Measurements from ENCODE around the gene FBN3. TPM values are rescaled to one million over a fixed set of nuclear protein-coding genes. Genes with fewer than 3 reads are reported as not detected.

The FBN3 gene
- total RNA-seq, 1 donor from 2014 or later: 0.04 TPM

DNA sequence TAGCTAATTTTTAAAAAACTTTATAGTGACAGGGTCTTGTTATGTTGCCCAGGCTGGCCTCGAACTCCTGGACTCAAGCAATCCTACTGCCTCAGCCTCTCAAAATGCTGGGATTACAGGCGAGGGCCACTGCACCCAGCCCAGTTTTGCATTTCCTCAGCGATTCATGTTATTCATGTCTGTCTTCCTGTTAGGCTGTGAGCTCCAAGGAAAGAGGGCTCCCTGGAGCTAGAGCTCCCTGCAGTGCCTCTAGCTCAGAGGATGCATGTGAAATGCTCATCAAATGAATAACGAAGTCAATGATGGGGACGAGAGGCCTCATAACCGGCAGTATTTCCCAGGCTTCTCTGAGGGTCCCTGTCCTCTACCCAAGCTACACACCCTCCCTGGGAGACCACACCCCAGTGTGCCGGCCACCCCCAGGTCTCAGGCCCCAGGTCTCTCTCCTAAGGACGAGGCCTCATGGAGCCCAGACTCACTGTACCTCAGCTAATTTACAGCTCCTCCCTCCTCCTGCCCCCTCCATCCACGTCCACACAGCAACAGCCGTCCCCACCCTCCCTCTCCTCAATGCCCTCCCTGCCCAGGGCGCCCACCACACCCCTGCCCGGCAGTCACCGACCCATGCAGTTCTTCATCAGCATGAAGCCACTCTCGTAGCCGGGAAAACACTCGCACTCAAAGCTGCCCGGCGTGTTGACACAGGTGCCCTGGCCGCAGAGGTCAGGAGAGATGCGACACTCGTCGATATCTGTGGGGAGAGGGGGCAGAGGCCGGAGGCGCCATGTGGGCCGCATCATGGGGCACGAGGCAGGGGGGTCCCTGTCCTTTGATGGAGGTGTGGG lies 28.5 kb downstream of the FBN3 start:
- DNase-seq (ENCODE audit: low read depth): no peak
- TF ChIP-seq, protein P1, sequence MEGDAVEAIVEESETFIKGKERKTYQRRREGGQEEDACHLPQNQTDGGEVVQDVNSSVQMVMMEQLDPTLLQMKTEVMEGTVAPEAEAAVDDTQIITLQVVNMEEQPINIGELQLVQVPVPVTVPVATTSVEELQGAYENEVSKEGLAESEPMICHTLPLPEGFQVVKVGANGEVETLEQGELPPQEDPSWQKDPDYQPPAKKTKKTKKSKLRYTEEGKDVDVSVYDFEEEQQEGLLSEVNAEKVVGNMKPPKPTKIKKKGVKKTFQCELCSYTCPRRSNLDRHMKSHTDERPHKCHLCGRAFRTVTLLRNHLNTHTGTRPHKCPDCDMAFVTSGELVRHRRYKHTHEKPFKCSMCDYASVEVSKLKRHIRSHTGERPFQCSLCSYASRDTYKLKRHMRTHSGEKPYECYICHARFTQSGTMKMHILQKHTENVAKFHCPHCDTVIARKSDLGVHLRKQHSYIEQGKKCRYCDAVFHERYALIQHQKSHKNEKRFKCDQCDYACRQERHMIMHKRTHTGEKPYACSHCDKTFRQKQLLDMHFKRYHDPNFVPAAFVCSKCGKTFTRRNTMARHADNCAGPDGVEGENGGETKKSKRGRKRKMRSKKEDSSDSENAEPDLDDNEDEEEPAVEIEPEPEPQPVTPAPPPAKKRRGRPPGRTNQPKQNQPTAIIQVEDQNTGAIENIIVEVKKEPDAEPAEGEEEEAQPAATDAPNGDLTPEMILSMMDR (IDR thresholded peaks at IDR 0.05; ENCODE audit: insufficient read depth, low read length, poor library complexity, severe bottlenecking): no peak
- Histone ChIP-seq H3K36me3 (ENCODE audit: control insufficient read depth, insufficient read depth, low read length) (no peaks in the 10 kb centered on the region), H3K4me3 (ENCODE audit: low read depth, low read length) (no peak overlapping the region), H3K27me3 (ENCODE audit: control insufficient read depth, insufficient read depth, low read length) (peaks cover 3% of the 10 kb centered on the region)

DNA sequence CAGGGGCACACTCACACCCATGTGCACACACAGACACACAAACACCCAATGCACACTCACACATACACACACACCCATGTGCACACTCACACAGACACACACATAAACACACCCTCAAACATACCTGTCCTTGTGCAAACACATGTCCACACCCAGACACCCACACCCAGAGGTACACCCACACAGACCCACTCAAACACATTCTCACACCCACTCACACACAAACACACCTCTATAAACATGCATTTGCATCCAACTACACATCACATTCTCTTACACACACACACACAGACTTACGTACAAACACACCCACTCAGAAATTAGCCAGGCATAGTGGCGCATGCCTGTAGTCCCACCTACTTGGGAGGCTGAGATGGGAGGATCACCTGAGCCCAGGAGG lies 31.4 kb downstream of the FBN3 start:
- Histone ChIP-seq H3K27me3 (ENCODE audit: control insufficient read depth, insufficient read depth, low read length) (peaks cover 3% of the 10 kb centered on the region), H3K36me3 (ENCODE audit: control insufficient read depth, insufficient read depth, low read length) (no peaks in the 10 kb centered on the region), H3K4me3 (ENCODE audit: low read depth, low read length) (no peak overlapping the region)
- DNase-seq (ENCODE audit: low read depth): no peak
- TF ChIP-seq, protein P1 (IDR thresholded peaks at IDR 0.05; ENCODE audit: insufficient read depth, low read length, poor library complexity, severe bottlenecking): no peak

DNA sequence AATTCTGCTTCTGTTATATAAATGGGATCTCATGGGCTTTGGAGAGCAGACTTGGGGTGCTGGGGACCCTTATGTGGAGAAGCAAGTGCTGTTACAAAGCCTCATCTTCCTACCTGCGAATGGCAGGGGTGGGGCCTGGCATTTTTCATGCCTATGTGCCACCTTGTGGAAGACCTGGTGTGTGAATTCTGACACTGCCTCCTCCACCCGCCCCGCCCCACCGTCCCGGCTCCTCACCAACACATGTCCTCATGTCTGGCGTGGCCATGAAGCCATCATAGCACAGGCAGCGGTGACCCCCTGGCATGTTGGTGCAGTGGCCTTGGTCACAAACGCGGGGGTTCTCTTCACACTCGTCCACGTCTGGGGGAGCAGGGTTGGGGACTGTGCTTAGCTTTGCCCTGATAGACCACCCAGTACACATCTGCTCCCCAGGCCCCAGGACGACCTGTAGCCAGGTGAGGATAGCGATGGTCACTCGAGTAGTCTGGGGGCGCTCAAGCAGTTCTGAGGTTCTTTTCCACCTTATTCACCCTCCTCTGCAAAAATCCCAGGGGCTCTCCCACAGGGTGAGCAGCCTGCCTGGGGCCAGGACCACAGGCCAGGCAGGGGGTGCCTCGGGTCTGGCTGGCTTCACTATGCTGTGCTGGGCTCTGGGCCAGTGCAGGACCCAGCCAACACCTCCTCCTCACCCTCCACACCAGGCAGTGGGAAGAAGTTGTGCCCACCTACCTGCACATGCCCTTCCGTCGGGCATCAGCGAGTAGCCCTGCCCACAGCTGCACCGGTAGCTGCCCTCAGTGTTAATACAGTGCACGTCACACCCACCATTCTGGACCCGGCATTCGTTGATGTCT lies 32.7 kb downstream of the FBN3 start:
- DNase-seq (ENCODE audit: low read depth): no peak
- no peak overlapping the region for H3K4me3 ChIP-seq (ENCODE audit: low read depth, low read length)
- peaks cover 3% of the 10 kb centered on the region for H3K27me3 ChIP-seq (ENCODE audit: control insufficient read depth, insufficient read depth, low read length)
- TF ChIP-seq, protein P1 (IDR thresholded peaks at IDR 0.05; ENCODE audit: insufficient read depth, low read length, poor library complexity, severe bottlenecking): no peak
- H3K36me3 ChIP-seq (ENCODE audit: control insufficient read depth, insufficient read depth, low read length): no peaks in the 10 kb centered on the region

DNA sequence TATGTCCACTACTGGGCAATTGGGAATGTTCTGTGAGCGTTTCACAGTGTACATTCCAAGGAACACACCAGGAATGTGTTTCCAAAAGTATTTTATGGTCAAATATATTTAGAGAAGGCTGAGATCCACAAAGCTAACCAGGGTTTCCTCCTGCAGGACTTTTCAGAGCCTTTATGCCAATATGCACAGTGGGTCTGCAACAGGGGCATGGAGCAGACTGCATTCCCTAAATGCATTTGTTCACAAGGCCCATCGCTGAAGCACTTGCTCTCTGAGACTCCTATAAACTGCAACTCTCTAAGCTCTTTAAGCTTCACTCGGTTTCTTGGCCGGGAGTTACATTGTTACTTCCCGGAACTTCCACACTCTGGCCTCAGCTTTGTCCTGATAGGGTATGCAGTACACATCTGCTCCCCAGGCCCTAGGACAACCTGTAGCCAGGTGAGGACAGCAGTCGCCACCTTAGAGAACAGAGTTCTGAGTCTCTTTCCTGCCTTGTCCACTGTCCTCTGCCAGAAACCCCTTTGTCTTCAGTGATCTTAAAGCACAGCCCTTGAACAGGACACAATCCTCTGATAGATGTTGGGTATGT lies 33.5 kb downstream of the FBN3 start:
- DNase-seq (ENCODE audit: low read depth): no peak
- TF ChIP-seq, protein P1 (IDR thresholded peaks at IDR 0.05; ENCODE audit: insufficient read depth, low read length, poor library complexity, severe bottlenecking): no peak
- no peaks in the 10 kb centered on the region for H3K36me3 ChIP-seq (ENCODE audit: control insufficient read depth, insufficient read depth, low read length)
- H3K4me3 ChIP-seq (ENCODE audit: low read depth, low read length): no peak overlapping the region
- peaks cover 3% of the 10 kb centered on the region for H3K27me3 ChIP-seq (ENCODE audit: control insufficient read depth, insufficient read depth, low read length)

DNA sequence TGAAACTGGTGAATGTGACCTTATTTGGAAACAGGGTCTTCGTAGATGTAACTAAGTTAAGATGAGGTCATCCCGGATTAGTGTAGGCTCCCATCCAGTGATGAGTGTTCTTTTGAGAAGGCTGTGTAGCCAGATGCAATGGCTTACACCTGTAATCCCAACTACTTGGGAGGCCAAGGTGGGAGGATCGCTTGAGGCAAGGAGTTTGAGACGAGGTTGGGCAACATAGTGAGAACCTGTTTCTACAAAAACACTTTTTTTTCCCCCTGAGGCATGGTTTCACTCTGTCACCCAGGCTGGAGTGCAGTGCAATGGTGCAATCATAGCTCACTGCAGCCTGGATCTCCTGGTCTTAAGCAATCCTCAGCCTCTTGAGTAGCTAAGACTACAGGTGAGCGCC lies 36.4 kb downstream of the FBN3 start:
- H3K27me3 ChIP-seq (ENCODE audit: control insufficient read depth, insufficient read depth, low read length): peaks cover 3% of the 10 kb centered on the region
- no peak for DNase-seq (ENCODE audit: low read depth)
- TF ChIP-seq, protein P1 (IDR thresholded peaks at IDR 0.05; ENCODE audit: insufficient read depth, low read length, poor library complexity, severe bottlenecking): no peak

More for the DNA sequence above, 36.4 kb downstream of the FBN3 start:
- Histone ChIP-seq H3K36me3 (ENCODE audit: control insufficient read depth, insufficient read depth, low read length) (no peaks in the 10 kb centered on the region), H3K4me3 (ENCODE audit: low read depth, low read length) (no peak overlapping the region)

Measured in kidney epithelial cell (primary cell).